ENCODE results near the gene EEFSEC.

- no peak for TF ChIP-seq POLR2A (IDR thresholded peaks at IDR 0.05; ENCODE audit: low read depth, low read length)
- no peak for TF ChIP-seq POLR2AphosphoS5 (IDR thresholded peaks at IDR 0.05; ENCODE audit: low read depth, low read length)
Measured at GRCh38 chr3:128196647-128197046, 43.4 kb downstream of the EEFSEC start.

All from GM12892 (cell line).